HCT116 (cell line): Measurements from ENCODE around the gene ATP1A4. TPM values are rescaled to one million over a fixed set of nuclear protein-coding genes. Genes with fewer than 3 reads are reported as not detected.

ENCODE experiments used
- ATAC-seq: fragments of 200-7000 bp; cut with Tn5 transposase; 2 replicates; pipeline ENCODE4 v1.9.1; 2020; ENCODE audit warnings: mild to moderate bottlenecking, moderate library complexity
- BruUV-seq: library from RNA; stranded (reverse); fragments of 400-500 nt; replicated peaks from 2 replicates; lab custom pipeline; 2021; lab: Mats Ljungman, UMichigan
- CTCF ChIA-PET: fragments of 300-600 bp; sonication (Branson Sonifier 250); formaldehyde crosslinking; loops from one replicate; lab custom pipeline; 2021; ENCODE audit warnings: antibody characterized with exemption; lab: Charles Lee
- POLR2A ChIA-PET: fragments of 300-600, 350-600 bp; sonication (Branson Sonifier 250); formaldehyde crosslinking; loops from one replicate; lab custom pipeline; 2021; ENCODE audit warnings: antibody characterized with exemption; lab: Charles Lee
- RAD21 ChIA-PET, 2 experiments: fragments of 300-600 bp; sonication (Branson Sonifier 250); formaldehyde crosslinking; loops; one replicate each; lab custom pipeline; 2023; ENCODE audit warnings: low total read pairs in 2 of 2; ENCODE audit not compliant: uncharacterized antibody in 2 of 2, unreplicated experiment in 2 of 2, low non-redundant PET in 1 of 2; lab: Charles Lee
- DNase-seq: peaks from one replicate; pipeline ENCODE4 v3.0.0-alpha.2; 2010; ENCODE audit warnings: low read depth, low spot score
- H2AFZ ChIP-seq: fragments of 200-600 bp; shearing (Covaris generic), sonication (generic); 2 replicates; pipeline ENCODE4 v1.6.1; 2017; ENCODE audit warnings: low read depth, mixed run types, mixed read lengths, antibody characterized with exemption, low read length; ENCODE audit not compliant: poor library complexity, severe bottlenecking
- H3K27ac ChIP-seq: 2 replicates; pipeline ENCODE4 v1.5.1; 2012; ENCODE audit warnings: low read depth, low read length
- H3K27me3 ChIP-seq: fragments of 200-600 bp; sonication (generic); 2 replicates; pipeline ENCODE4 v1.6.1; 2016; ENCODE audit warnings: mixed run types, low read length, mixed read lengths; ENCODE audit not compliant: insufficient read depth
- H3K36me3 ChIP-seq, 2 experiments: fragments of 200-500 bp in 1 of 2; fragments of 200-600 bp in 1 of 2; sonication (Bioruptor generic) in 1 of 2; sonication (generic) in 1 of 2; 2 replicates each; pipeline versions ENCODE4 v1.5.1 to v1.6.1; 2014 to 2016; ENCODE audit warnings: low read length in 2 of 2, inconsistent platforms in 1 of 2, mixed read lengths in 1 of 2, mixed run types in 1 of 2; ENCODE audit not compliant: insufficient read depth in 2 of 2, control insufficient read depth in 1 of 2
- H3K4me1 ChIP-seq, 2 experiments: fragments of 200-600 bp in 1 of 2; sonication (generic) in 1 of 2; 2 replicates each; pipeline versions ENCODE4 v1.5.1 to v1.6.1; 2012 to 2017; ENCODE audit warnings: low read length in 2 of 2, inconsistent platforms in 1 of 2, mild to moderate bottlenecking in 1 of 2, mixed read lengths in 1 of 2, mixed run types in 1 of 2, moderate library complexity in 1 of 2; ENCODE audit not compliant: insufficient read depth in 2 of 2, control insufficient read depth in 1 of 2
- H3K4me2 ChIP-seq: fragments of 200-600 bp; sonication (generic); 2 replicates; pipeline ENCODE4 v1.6.1; 2017; ENCODE audit warnings: mixed run types, low read length, mixed read lengths
- H3K4me3 ChIP-seq, 2 experiments: fragments of 200-600 bp in 1 of 2; sonication (generic) in 1 of 2; replicated peaks in 1 of 2; 2 replicates each; pipeline ENCODE4 v1.5.1; 2011 to 2016; ENCODE audit warnings: low read length in 2 of 2, control low read depth in 1 of 2, low read depth in 1 of 2, mild to moderate bottlenecking in 1 of 2, mixed read lengths in 1 of 2, mixed run types in 1 of 2
- H3K79me2 ChIP-seq: fragments of 200-600 bp; sonication (generic); 2 replicates; pipeline ENCODE4 v1.6.1; 2017; ENCODE audit warnings: mild to moderate bottlenecking, mixed run types, low read length, moderate library complexity, mixed read lengths; ENCODE audit not compliant: insufficient read depth
- H3K9ac ChIP-seq: fragments of 200-600 bp; sonication (generic); 2 replicates; pipeline ENCODE4 v1.6.1; 2016; ENCODE audit warnings: low read length, mixed read lengths
- H3K9me2 ChIP-seq: fragments of 200-600 bp; sonication (generic), shearing (Covaris generic); 2 replicates; pipeline ENCODE4 v1.6.1; 2017; ENCODE audit warnings: mixed run types, mild to moderate bottlenecking, moderate library complexity; ENCODE audit not compliant: insufficient read depth
- H3K9me3 ChIP-seq, 2 experiments: fragments of 200-500 bp in 1 of 2; fragments of 200-600 bp in 1 of 2; sonication (Bioruptor generic) in 1 of 2; sonication (generic) in 1 of 2; 2 replicates each; pipeline ENCODE4 v1.6.1; 2014 to 2017; ENCODE audit warnings: low read length in 2 of 2, mixed read lengths in 2 of 2, inconsistent platforms in 1 of 2, low read depth in 1 of 2, mild to moderate bottlenecking in 1 of 2, mixed run types in 1 of 2, moderate library complexity in 1 of 2; ENCODE audit not compliant: control insufficient read depth in 1 of 2, insufficient read depth in 1 of 2
- H4K20me1 ChIP-seq: fragments of 200-600 bp; sonication (generic), shearing (Covaris generic); 2 replicates; pipeline ENCODE4 v1.6.1; 2017; ENCODE audit warnings: mixed run types, mild to moderate bottlenecking, moderate library complexity; ENCODE audit not compliant: insufficient read depth
- CEBPB ChIP-seq: IDR thresholded peaks from 2 replicates; pipeline ENCODE4 v1.6.1; 2012; ENCODE audit warnings: low read depth
- EGR1 ChIP-seq: IDR thresholded peaks from 2 replicates; pipeline ENCODE4 v1.6.1; 2012; ENCODE audit warnings: low read depth
- ELF1 ChIP-seq: IDR thresholded peaks from 2 replicates; pipeline ENCODE4 v1.6.1; 2012; ENCODE audit warnings: low read depth, borderline replicate concordance
- EZH2 ChIP-seq: fragments of 200-600 bp; sonication (generic); IDR thresholded peaks from 2 replicates; pipeline ENCODE4 v1.6.1; 2017; ENCODE audit warnings: antibody characterized with exemption, mixed run types
- EZH2phosphoT487 ChIP-seq: fragments of 200-600 bp; IDR thresholded peaks from 2 replicates; pipeline ENCODE4 v1.6.1; 2018; ENCODE audit warnings: antibody characterized with exemption, borderline replicate concordance
- POLR2A ChIP-seq: IDR thresholded peaks from 2 replicates; pipeline ENCODE4 v1.7.0; 2011; ENCODE audit warnings: borderline replicate concordance; ENCODE audit not compliant: insufficient read depth, insufficient read length; ENCODE audit errors: extremely low read depth
- SIN3A ChIP-seq: IDR thresholded peaks from 2 replicates; pipeline ENCODE4 v1.6.1; 2012; ENCODE audit warnings: low read depth
- SRF ChIP-seq: IDR thresholded peaks from 2 replicates; pipeline ENCODE4 v1.6.1; 2012; ENCODE audit warnings: low read depth
- YY1 ChIP-seq: IDR thresholded peaks from 2 replicates; pipeline ENCODE4 v1.6.1; 2011; ENCODE audit warnings: low read length, low read depth, moderate library complexity, mild to moderate bottlenecking; ENCODE audit not compliant: insufficient replicate concordance; ENCODE audit errors: extremely low read depth
- ZFX ChIP-seq: fragments of 450-650 bp; IDR thresholded peaks from 2 replicates; pipeline ENCODE4 v1.6.1; 2017
- intact Hi-C: fragments of 100-400 bp; cut with micrococcal nuclease; formaldehyde crosslinking; loops from 2 replicates; pipeline ENCODE4 v1.10.0; 2022
- total RNA-seq: library from RNA; stranded (reverse); gene quantifications from one replicate; pipeline ENCODE4 v1.2.1, GENCODE V29; 2021; ENCODE audit not compliant: unreplicated experiment
- TF ChIP-seq, protein P1 (sequence below): IDR thresholded peaks from 2 replicates; pipeline ENCODE4 v1.6.1; 2012; ENCODE audit warnings: low read depth
- TF ChIP-seq, protein P2 (sequence below), 3 experiments: fragments of 200-600 bp in 1 of 3; sonication (generic) in 1 of 3; IDR thresholded peaks in 2 of 3; conservative IDR thresholded peaks in 1 of 3; 2 replicates each; pipeline ENCODE4 v1.5.1; 2012 to 2017; ENCODE audit warnings: low read depth in 2 of 3, low read length in 2 of 3, antibody characterized with exemption in 1 of 3, borderline replicate concordance in 1 of 3, control low read depth in 1 of 3, mild to moderate bottlenecking in 1 of 3, mixed read lengths in 1 of 3, mixed run types in 1 of 3, moderate library complexity in 1 of 3; ENCODE audit not compliant: insufficient read depth in 1 of 3

ATP1A4 gene
- total RNA-seq, 1 experiment from 2014 or later = not detected

GRCh38 chr1:160164121-160164520 lies 12.7 kb downstream of the ATP1A4 start:
- Histone ChIP-seq H2AFZ (no peak overlapping the region), H3K27me3 (no peaks in the 10 kb centered on the region), H3K79me2 (no peaks in the 10 kb centered on the region), H3K36me3 (no peaks in the 10 kb centered on the region), H3K27ac (no peak overlapping the region), H3K4me3 (no peak overlapping the region), H4K20me1 (no peaks in the 10 kb centered on the region), H3K4me1 (no peaks in the 10 kb centered on the region), H3K9ac (no peak overlapping the region), H3K9me3 (no peaks in the 10 kb centered on the region), H3K9me2 (no peaks in the 10 kb centered on the region), H3K4me2 (no peak overlapping the region)
- intact Hi-C loops = no loop called here
- TF ChIP-seq ZFX (no peak), SIN3A (no peak), SRF (no peak), CEBPB (no peak), EGR1 (no peak), YY1 (no peak), ELF1 (no peak), POLR2A (no peak), EZH2 (no peak), EZH2phosphoT487 (no peak)
- TF ChIP-seq, protein P1, sequence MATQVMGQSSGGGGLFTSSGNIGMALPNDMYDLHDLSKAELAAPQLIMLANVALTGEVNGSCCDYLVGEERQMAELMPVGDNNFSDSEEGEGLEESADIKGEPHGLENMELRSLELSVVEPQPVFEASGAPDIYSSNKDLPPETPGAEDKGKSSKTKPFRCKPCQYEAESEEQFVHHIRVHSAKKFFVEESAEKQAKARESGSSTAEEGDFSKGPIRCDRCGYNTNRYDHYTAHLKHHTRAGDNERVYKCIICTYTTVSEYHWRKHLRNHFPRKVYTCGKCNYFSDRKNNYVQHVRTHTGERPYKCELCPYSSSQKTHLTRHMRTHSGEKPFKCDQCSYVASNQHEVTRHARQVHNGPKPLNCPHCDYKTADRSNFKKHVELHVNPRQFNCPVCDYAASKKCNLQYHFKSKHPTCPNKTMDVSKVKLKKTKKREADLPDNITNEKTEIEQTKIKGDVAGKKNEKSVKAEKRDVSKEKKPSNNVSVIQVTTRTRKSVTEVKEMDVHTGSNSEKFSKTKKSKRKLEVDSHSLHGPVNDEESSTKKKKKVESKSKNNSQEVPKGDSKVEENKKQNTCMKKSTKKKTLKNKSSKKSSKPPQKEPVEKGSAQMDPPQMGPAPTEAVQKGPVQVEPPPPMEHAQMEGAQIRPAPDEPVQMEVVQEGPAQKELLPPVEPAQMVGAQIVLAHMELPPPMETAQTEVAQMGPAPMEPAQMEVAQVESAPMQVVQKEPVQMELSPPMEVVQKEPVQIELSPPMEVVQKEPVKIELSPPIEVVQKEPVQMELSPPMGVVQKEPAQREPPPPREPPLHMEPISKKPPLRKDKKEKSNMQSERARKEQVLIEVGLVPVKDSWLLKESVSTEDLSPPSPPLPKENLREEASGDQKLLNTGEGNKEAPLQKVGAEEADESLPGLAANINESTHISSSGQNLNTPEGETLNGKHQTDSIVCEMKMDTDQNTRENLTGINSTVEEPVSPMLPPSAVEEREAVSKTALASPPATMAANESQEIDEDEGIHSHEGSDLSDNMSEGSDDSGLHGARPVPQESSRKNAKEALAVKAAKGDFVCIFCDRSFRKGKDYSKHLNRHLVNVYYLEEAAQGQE = no peak
- TF ChIP-seq, protein P2, sequence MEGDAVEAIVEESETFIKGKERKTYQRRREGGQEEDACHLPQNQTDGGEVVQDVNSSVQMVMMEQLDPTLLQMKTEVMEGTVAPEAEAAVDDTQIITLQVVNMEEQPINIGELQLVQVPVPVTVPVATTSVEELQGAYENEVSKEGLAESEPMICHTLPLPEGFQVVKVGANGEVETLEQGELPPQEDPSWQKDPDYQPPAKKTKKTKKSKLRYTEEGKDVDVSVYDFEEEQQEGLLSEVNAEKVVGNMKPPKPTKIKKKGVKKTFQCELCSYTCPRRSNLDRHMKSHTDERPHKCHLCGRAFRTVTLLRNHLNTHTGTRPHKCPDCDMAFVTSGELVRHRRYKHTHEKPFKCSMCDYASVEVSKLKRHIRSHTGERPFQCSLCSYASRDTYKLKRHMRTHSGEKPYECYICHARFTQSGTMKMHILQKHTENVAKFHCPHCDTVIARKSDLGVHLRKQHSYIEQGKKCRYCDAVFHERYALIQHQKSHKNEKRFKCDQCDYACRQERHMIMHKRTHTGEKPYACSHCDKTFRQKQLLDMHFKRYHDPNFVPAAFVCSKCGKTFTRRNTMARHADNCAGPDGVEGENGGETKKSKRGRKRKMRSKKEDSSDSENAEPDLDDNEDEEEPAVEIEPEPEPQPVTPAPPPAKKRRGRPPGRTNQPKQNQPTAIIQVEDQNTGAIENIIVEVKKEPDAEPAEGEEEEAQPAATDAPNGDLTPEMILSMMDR (IDR thresholded peaks at IDR 0.05 in 2 of 3, conservative IDR thresholded peaks at IDR 0.05 in 1 of 3; ENCODE audit: borderline replicate concordance in 1 of 3, insufficient read depth in 1 of 3, low read depth in 2 of 3, low read length in 2 of 3) = no peak
- ChIA-PET RAD21 (no interaction called here), CTCF (interaction anchor here (1.5 kb wide), 1 partner anchor 56 kb away, joined by 3 read pairs; no protein-coding TSS in a partner anchor), POLR2A (no interaction called here)
- no TSS peak for BruUV-seq
- ATAC-seq = no peak
- no peak for DNase-seq
